GM18508 (cell line): Measurements from ENCODE around the gene IGF1R.

Source experiments
- ATAC-seq: cut with Tn5 transposase; IDR thresholded peaks from one replicate; pipeline ENCODE4 v1.9.1; 2021; ENCODE audit warnings: moderate number of reproducible peaks; ENCODE audit not compliant: insufficient read depth, unreplicated experiment

Gene IGF1R

DNA sequence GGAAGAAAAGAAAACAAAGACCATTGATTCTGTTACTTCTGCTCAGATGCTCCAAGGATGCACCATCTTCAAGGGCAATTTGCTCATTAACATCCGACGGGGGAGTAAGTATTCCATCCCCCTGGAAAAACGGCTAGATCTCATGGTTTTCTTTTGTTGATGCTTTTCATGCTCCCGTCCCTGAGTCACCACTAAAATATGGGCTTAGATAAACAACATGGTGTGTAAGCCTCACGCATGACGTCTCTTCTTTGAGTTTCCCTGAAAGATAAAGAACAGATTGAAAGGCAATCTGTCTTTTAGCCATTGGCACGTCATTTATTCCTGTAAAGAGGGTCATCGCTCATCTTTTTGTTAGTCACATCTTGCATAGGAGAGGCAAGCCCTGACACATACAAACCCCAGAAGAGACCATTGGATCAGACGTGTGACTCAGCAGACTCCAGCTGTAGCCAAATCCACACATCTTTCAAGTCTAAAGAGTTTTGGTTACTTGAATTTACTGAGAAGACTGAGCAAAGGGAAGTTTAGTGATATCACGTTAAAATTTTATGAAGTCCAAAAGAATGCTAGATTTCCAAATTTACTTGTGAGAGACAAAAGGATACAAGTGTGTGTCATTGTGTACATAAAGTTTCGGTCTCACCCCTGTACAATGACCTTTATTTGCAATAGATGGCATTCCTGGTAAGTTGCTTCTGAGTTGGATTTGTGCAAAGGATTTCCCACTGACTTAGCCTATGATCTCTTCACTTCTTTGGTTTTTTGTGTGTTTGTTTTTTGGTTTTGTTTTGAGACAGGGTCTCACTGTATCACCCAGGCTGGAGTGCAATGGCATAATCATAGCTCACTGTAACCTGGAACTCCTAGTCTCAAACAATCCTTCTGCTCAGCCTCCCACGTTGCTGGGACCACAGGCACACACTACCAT lies 248.7 kb downstream of the IGF1R start:
- ATAC-seq: no peak

DNA sequence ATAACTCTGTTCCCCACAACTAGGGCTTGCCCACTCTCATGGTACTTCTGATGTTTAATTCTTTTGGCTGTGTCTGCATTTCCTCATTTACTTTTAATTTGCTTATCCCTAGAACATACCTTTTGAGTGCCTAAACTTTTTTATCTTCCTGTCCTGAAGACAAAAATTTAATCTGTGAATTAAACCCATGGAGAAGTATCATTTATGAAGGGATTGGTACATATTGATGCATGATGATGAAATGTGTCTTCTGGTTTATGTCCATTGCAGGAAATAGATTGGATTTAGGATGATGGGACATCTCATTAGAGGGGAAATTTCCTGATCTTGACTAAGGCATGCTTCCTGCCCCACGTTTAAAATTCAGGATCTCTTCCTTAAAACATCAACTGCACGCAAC lies 249.8 kb downstream of the IGF1R start:
- no peak for ATAC-seq

DNA sequence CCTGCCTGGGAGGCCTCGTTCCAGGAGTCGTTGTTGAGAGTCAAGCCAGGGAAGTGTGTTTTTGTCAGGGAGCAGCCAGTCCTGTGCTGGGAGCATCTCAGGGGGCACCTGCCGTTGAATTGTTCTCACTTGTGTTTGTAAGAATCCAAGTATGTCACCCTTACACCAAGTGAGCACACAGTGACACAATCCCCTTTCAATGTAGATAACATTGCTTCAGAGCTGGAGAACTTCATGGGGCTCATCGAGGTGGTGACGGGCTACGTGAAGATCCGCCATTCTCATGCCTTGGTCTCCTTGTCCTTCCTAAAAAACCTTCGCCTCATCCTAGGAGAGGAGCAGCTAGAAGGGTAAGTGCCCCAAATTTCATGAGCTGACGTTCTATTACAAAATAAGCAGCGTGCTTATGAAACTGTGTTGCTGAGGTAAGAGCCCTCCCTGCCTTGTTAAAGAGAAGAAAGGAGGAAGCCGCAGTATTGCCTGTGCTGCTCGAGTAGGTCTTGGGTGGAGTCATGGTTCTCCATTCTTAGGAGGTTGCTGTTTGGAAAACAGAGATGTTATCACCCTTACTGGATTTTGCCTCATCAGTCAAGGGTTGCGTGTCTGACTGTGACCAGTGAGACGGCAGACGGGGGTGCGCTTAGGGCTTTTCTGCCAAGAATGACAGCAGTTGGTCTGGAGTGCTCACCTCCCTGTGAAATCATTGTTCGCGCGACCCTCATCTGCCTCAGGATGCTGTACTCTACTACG lies 251.1 kb downstream of the IGF1R start:
- ATAC-seq: no peak

DNA sequence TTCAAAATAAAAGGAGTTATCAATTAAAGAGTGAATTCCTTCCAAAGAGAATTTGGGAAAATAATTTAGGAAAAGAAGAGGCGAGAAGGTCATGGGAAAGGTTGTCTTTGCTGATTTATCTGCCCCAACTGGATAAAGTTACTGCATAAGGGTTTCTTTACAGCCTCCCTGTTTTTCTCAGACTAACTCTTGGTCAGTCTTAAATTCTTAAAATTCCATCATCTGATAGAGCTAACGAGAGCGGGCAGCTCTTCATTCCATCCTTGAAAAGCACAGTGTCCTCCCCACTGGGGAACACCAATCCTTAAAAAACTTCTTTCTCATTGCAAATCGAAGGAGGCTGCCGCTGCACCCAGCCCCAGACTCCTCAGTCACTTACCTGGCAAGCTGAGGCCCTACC lies 252.0 kb downstream of the IGF1R start:
- no peak for ATAC-seq

DNA sequence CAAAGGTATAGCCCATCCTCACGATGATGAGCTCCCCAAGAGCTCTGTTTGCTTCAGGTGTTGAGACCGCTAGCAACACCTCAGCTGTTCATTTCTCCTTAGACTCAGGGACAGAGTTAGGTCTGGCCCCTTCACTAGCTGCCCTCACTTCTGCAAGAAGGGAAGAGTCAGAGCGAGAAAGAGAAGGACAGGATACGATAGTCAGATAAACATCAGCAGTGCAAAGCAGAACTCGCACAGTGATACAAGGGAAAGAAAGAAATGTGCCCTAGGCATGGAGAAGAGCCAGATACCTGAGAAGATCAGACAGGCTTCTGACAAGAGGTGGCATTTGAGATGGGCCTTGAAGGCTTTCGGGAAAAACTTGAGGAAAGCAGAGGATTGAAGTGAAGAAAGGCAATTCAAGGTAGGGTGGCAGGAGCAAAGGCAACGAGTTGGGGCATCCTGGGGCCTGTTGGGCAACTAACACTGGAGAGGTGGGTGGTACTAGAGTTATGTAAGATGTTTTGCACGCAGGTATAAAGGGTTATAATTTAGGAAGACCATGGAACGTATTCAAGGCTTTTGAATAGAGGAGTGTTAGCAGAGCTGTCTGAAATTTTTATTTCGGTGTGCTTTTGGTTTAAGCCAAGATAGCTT lies 253.2 kb downstream of the IGF1R start:
- no peak for ATAC-seq

DNA sequence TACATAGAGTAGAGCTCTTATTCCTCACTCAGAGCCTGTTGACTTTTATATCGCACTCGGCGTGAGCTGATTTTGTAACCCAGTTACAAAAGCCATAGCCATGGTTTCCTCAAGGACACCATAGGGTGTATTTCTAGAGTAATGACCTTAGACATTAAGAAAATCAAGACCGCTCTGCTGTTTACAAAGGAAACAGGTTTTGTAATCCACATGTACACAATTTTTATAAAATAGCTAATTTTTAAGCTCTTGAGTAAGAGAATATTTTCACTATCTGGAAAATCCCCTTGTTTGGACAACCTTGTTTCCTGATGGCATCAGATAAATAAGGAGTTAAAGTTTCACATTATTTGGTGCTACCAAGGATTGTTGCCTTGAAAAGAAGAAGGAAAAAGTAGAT lies 254.6 kb downstream of the IGF1R start:
- no peak for ATAC-seq

DNA sequence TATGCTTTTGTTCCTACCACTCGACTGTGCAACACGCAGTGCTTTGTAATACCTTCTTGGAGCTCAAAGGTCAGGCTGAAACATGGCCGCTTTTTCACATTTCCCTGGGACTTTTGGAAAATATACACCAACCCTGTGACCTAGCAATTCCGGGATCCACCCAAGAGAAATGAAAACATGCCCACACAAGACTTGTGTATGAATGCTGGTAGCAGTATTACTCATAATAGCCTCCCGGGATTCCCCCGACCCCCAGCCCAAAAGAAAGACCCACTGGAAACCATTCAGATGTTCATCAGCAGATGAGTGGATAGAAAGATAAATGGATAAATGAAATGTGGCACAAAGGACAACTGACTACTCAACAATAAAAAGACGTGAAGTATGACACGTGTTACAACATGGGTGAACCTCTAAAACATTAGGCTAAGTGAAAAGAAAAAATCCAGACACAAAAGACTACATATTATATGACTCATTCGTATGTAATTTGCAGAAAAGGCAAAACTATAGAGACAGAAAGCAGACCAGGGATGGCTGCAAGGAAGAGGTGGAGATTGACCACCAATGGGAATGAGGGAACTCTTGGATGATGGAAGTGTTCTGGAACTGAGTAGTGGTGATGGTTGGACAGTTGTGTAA lies 255.2 kb downstream of the IGF1R start:
- ATAC-seq: no peak

DNA sequence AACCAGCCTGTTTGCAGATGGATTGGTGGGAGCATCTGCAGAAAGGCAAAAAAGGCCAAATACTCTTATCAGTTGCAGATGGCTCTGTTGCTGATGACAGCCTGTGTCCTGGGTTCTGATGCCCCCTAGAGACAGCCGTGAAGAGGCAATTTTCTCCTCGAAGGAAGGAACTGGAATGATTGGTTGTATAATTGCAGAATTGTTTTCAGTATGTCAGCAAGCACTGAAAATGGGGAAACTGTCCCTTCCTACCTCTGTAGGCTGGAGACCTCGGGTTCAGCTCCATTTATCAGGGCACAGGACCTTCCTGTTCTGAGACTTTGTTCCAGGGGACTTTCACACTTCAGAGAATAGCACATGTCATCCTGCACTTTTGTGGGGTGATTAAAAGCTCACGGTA lies 256.2 kb downstream of the IGF1R start:
- no peak for ATAC-seq

DNA sequence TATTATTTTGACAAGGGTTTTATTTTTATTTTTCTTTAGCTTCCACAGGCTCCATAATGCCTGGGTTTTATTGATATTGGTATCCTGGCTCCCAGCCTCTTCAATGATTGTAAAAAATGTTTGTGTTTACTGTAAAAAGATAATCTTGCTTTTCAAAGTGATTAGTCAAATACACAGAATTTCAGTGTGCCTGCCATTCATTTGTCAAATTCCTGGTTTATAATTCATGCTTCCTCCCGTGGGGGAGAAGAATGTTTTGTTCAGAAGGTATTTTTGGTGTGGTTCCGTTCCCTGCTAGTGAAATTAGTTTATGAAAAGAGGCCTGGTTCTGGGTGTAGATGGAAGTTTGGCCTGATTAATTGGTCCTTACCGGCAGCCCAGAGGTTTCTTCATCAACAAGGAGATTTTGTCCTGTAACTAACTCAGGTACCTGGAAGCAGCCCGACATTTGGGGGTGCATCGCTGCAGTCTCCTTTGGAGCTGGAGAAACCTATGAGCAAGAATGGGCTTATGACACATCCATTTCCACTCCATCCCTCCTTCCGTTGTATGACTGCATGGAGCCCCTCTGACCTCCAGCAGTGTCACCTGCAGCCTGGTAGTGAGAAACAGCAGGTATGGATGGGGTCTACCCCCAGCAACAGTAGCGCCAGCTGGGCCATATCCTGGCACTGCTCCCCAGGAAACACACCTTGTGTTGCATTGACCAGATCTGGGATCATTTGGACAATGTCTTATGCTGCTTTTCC lies 257.8 kb downstream of the IGF1R start:
- ATAC-seq: no peak

DNA sequence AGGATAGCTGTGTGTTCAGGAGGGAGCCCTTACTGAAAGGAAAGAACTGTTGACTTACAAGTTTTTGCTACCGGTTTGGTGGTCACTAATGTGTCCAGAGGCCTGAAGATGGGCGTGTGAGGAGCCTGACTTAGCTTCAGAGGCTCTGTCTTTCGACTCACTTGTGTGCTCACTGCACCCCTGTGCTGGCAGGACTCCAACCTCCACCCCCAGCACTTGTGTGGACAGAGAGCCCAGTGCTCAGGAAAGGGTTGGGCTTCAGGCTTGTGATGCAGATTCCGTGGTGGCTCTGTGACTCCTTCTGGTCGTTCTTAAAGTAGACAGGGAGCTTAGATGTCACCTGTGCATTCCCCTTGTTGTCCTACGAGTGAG lies 258.4 kb downstream of the IGF1R start:
- ATAC-seq: no peak

DNA sequence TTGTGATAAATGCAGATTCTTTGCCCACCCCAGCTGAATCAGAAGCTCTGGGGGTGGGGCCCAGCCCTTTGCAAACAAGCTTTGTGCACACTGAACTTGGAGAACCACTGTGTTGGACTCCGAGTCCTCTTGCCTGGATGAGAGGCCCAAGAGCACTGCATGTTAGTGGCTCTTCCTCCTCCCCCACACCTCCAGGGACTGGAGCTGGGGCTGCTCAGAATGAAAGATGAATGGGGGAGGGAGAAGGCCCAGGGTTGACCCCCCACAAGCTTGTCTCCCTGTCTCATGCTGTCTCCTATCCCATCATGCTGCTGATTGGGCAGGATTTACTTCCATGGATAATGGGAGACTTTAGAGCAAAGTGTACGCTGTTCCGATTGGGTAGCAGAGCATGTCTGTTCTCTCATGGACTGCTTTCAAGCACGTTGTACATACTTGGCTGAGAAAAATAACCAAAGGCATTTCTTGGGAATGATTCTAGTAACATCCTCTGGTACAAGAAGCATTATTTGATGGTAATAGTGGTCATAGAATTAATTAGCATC lies 259.7 kb downstream of the IGF1R start:
- no peak for ATAC-seq

DNA sequence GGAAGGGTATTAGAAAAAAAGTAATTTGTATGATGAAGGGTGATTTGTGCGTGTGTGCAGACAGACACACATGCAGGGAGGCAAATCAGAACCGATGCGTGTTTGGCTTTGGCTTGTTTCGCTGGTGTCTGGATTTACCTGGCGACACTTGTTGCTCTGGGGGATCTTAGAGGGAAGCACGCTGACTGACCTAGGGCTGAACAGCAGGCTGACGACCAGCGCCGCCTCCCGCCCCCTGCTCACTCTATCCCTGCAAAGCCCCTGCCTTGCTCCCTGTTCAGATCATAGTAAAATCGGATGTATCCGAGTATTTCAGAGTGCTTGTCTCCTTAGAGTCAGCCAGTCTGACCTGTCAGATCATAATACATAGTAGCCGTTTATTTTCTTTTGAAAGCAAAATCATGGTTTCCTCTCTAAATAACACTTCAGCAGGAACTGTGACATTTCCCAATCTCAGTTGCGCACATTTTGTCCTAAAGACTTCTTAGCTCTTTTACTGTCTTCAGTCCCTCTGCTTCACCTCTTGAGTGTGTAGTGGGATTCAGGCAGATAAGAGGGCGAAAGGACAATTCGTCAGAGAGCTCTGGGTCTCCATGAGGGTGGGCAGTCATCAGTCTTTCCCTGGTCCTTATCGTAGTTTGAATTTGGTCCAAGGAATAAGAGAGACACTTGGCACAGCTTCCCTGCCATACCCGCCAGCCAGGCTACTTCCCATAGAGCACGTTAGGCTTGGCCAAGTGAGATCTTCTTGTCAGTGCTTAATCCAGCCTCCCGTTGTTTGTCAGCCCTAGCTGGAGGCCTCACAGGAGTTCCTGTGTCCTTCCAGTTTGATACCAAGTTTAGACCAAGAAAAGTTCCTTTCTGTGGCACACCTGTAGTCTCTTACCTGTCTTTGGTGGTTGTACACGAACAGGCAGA lies 261.9 kb downstream of the IGF1R start:
- ATAC-seq: no peak

DNA sequence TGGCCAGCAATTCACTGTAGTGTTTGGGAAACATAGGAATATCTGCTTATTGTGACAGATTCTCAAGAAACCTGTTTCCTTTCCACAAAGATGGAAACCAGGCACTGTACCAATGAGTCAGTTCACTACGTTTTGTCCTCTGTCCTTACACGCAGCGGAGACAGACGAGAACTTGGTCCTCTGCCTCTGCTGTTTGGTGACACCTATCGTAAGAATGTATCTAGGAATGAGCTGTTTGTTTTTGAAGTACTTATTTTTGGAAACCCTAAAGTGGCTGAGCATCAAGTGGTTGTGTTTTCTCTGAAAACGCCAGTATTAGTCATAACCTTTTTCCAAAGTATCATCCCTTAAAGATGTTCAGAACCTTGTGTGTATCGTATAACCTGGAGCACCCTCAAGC lies 266.3 kb downstream of the IGF1R start:
- ATAC-seq: no peak

DNA sequence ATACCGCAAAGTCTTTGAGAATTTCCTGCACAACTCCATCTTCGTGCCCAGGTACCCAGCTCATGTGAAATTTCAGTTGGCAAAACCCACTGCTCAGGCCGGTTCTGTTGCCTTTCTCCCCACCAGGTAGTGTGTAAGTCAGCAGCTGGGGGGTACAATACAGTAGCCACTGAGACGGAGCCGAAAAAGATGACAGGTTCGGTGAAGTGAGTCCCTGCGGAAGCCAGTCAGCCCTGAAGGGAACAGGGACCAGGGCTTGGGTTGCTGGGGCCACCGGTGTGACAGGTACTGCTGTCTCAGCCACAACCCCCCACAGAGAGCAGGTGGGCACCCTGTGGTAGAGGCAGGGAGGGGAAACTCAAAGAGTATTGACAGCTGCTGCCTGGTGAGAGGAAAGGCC lies 268.5 kb downstream of the IGF1R start:
- no peak for ATAC-seq

DNA sequence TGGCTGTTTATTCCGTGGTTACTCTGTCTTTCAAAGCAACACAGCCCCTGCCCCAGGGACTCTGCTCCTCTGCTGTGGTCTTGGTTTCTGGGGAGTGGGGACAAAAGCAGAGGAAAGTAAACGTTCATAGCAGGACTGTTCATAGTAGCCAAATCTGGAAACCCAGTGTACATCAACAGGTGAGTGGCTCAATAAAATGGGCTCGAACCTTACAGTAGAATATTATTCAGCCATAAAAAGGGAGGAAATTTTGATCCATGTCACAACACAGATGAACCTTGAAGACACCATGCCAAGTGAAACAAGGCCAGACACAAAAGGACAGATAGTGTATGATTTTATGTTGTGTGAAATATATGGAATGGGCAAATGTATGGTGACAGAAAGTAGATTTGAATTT lies 269.1 kb downstream of the IGF1R start:
- ATAC-seq: no peak

DNA sequence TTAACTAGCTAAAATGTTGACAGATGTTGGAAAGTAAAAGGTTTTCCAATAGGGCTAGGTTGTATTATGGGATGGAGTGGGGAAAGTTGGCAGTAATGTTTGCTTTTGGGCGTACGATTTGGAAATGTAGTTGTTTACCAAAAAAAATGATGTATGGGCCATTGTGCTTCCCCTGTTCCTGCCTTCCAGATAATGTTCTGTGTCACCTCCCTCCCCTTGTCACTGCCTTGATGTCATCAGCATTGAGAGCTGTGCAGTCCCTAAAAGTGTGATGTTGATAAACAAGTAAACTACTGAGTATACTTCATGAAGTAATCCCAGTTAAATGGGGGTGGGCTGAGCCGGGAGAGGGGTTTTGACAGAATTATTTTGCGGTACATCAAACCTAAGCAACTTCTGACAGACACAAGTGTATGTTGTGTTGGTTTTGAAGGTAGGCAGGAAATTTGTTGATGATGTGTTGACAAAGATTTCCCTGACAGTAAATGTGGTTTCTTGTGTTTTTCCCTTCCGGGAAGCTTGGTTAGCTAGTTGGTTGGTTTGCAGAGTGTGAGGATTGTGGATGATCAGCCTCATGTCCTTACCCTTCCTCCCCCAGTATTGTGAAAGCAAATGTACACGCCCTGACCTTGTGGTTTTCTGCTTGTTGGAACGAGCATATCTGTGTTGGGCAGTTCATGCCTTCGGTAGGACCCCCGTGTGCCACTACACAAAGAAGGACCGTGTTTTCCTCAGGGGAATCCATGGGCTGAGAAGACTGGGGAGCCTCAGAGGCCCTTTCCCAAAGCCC lies 271.9 kb downstream of the IGF1R start:
- no peak for ATAC-seq

DNA sequence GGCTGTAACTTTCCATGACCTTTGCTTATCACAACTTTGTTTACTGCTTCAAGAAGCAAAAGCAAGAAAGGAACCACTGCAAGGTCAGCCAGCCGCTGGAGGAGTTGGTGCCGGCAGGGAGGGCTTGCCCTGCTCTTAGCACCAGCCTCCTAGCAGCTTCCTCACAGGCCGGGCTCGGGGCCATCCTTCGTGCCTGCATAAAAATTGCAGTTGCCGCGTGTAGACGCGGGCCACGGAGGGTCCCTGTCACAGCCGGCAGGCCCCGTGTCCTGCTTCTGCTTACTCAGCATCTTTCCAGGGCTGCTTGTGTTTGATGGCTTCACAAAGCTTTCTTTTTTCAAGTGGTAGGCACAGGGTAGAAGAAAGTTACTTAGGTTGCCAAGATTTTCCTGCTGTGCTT lies 274.8 kb downstream of the IGF1R start:
- ATAC-seq: no peak

DNA sequence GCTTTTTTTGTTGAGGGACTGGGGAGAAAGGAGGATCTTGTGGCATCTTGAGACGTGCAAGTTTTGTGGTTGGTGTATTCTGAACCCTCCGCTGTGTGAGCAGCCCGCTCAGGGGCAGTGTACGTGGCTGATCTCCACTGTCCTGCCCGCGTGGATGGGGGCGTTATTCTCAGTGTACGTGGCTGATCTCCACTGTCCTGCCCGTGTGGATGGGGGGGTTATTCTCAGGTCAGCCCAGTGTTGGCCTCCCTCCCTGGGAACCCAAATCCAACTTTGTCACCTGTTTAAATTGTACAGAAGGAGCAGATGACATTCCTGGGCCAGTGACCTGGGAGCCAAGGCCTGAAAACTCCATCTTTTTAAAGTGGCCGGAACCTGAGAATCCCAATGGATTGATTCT lies 275.2 kb downstream of the IGF1R start:
- no peak for ATAC-seq
